NCI-H748 (cell line): ENCODE results near the gene IL11.

Source experiments
- DNase-seq: peaks from one replicate; lab custom pipeline; 2025; ENCODE audit not compliant: unreplicated experiment; lab: John Stamatoyannopoulos, UW

The IL11 gene

GRCh38 chr19:55391702-55392615, 21.7 kb upstream of the IL11 start:
- DNase-seq, result no peak

- DNase-seq, result no peak
Observed at GRCh38 chr19:55391191-55391670, 21.0 kb upstream of the IL11 start.

GRCh38 chr19:55390461-55390880, 20.2 kb upstream of the IL11 start:
- DNase-seq, result no peak

GRCh38 chr19:55389386-55390317, 19.4 kb upstream of the IL11 start:
- DNase-seq, result no peak

- no peak for DNase-seq
Observed at GRCh38 chr19:55387736-55388497, 17.7 kb upstream of the IL11 start.

GRCh38 chr19:55386493-55386971, 16.3 kb upstream of the IL11 start:
- no peak for DNase-seq

- DNase-seq, result peak; percentile 99
Observed at GRCh38 chr19:55385724-55386492, 15.6 kb upstream of the IL11 start, which contains the start of gene RPL28. TSS of gene RPL28 (plus strand) at chr19:55385932. CDS start at chr19:55386358, 426 bp downstream.

DNA sequence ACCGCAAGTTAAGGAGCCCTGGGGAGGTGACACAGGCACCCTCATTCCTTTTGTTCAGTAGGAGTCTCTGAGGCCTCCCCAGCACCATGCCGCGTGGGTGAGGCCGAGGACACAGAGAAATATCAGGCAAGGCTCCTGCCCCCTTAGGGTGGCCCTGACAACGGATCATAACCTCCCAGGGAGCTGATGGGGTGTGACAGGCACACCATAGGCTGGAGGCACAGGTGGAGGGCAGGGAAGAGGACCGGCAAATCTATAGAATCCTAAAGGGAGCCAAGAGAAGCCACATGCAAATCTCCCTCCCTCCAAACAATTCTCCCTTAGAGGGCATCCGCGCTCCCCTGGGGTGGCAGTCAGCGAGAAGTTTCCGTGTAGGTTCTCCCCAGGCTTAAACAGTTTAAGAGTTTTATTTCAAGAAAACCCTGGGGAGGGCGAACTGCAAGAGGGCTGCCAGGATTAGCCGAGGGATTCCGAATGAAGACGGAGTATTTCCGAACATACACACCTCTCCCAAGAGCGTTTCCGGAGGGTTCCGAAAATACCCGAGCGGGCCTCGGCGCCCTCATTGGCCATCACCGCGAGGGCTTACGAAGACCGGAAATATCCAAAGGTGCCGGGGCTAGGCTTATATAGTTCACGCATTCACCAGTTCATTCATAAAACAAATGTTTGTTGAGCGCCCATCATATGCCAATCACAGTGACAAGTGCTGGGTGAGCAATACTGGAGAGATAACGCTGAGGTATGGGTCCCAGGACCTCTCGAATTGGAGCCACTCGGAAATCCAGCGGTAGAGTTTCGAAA, 14.9 kb upstream of the IL11 start:
- peak; percentile 98 for DNase-seq

DNA sequence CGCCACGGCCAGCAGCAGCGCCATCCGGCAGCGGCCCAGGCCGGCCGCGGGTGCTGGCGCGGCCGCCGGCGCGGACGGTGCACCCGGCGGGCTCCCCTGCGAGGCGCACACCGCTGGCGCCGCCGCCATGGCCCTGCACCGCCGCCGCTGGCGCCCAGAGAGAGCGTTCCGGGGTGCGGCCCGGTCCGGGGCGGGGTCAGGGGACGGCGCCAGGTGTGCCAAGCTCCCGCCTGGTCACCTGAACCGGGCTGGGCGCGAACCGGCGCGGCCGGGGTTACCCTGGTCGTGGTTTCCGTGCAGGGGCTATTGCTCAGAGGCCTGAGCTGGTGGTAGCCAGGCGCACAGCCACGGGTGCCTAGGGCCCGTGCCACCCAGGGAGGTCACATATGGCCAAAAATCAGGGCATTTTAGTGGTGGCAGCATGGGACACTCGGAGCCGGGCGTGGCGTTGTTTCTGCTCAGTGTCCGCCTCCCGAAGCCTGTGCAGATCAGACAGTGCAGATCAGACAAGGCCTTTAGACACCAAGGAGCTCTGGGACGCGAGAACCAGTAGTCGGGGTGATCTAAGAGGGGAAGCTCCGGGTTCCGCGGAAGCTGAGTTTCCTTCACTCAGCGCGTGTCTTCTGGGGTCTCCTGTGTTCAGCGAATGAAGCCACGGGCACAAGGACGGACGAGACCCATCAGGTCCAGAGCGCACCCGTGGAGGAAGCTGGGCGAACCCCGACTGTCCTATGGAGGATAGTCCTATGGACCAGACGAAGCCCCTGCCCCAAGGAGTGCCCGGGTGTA, 14.1 kb upstream of the IL11 start, which contains the start of gene TMEM238:
TSS of gene TMEM238 (minus strand) at position 162 of the 789 bp plus-strand sequence. CDS start at position 129, 33 bp downstream.
- DNase-seq, result peak; percentile 78

- peak; percentile 85 for DNase-seq
Observed at GRCh38 chr19:55383279-55384130, 13.2 kb upstream of the IL11 start.

DNA sequence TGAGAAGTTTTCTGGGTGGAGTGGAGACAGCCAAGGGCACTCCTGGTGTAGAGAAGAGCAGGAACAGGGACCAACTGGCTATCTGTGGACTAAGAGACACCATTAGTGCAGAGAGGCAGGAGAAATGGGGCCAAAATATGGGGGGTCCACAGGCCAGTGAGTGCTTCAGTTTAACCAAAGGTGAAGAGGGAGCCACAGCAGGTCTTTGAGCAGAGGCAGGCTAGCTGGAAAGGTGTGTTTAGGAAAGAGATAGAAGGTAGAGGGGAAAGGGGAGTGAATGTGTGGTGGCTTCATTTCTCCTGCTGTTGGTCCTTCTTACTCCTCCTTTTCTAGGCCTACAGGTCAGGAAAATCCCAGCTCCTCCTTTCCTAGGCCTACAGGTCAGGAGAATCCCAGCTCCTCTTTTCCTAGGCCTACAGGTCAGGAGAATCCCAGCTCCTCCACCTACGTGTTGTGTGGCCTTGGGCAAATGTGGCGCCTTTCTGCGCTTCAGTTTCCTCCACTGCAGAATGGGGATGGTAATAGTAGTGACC, 12.3 kb upstream of the IL11 start:
- no peak for DNase-seq

DNA sequence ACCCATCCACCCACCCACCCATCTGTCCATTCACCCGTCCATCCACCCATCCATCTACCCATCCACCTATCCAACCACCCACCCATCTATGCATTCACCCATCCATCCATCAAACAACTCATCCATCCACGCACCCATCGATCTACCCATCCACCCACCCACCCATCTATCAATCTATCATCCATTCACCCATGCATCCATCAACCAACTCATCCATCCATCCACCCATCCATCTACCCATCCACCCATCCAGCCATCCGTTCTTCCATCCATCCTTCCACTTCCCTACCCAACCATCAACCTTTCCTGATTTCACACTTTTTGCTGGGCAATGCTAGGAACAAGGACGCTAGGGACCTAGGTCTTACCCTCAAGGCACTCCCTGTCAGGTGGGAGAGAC, 11.8 kb upstream of the IL11 start:
- DNase-seq, result no peak

DNA sequence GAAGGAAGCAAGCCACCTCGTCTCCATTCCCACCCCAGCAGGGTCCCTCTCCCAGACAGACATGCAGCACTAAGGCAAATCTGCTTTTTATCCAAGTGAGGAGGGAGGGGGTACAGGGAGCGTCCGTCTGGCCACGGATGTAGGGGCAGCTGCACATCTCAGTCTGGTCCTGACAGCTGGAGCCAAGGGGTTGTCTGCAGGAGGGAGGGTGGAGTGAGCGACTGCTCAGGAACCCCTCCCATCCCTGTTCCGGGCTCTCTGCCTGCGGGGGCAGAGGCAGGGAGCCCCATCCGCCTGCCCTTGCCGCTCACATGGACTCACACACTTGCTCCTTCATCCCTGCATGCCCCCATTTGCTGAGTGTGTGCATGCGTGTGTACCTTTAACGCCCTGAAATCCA, 8.9 kb upstream of the IL11 start:
- no peak for DNase-seq

GRCh38 chr19:55377356-55378131, 7.3 kb upstream of the IL11 start:
- peak; percentile 33 for DNase-seq

DNA sequence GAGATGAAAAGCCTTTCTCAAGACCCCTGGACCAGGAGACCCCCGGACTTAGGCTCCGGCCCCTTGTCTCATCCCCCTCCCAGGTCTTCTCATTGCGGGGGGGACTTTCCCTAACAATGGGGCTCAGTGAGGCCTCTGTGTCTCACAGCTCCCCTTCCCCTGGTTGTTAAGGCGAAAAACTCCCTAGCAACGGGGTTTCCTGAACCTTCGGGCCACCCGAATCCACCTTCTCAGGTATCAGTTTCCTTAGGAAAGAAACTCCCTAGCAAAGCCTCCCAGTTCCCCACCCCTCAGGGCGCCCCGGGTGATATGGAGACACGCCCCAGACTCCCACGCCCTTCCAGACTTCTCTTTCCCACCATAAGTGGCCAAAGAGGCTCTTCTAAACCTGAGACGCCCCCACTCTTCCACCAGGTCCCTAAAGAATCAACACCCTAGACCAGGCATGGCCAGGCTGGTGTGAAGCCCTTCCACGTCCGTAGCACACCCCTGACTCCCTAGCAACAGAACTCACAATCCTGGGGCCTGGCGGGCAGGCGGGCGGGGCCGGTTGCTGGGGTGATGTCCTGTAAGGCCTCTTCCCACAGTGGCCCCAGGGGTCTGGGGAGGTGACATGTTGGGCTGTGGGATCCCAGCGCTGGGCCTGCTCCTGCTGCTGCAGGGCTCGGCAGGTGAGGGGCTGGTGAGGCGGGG, 6.1 kb upstream of the IL11 start, which contains the start of gene TMEM190:
TSS of gene TMEM190 (plus strand) at position 586 of the 693 bp plus-strand sequence. CDS start at position 614, 28 bp downstream.
- peak; percentile 75 for DNase-seq
